NCI-H524 treated with DMSO at 0.1 percent for 48 hours (cell line): ENCODE data around the gene UNC5A.

Experiments used
- DNase-seq: peaks from one replicate; lab custom pipeline; 2025; lab: John Stamatoyannopoulos, UW

Gene UNC5A

GRCh38 chr5:176810081-176810597 is at the start of gene UNC5A:
Gene UNC5A, plus strand, starts transcription at chr5:176810559. Its CDS starts 192 bp downstream, at chr5:176810751.
- DNase-seq = no peak

DNA sequence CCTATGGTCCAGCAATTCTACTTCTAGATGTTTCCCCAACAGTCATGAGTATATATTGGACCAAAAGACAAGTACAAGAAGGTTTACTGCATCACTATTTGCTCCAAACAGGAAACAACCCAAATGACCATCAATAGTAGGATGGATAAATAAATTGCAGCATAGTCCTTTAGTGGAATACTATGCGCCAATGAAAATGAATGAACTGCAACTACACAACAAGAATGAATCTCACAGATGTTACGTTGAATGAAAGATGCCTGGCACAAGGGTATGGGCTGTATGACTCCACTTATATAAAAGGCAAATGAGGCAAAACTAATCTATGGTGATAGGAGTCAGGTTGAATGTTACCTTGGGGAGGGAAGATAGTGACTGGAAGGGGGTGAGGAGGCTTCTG is 48.6 kb upstream of the UNC5A start:
- no peak for DNase-seq

GRCh38 chr5:176762489-176762888 is 47.9 kb upstream of the UNC5A start:
- no peak for DNase-seq

DNA sequence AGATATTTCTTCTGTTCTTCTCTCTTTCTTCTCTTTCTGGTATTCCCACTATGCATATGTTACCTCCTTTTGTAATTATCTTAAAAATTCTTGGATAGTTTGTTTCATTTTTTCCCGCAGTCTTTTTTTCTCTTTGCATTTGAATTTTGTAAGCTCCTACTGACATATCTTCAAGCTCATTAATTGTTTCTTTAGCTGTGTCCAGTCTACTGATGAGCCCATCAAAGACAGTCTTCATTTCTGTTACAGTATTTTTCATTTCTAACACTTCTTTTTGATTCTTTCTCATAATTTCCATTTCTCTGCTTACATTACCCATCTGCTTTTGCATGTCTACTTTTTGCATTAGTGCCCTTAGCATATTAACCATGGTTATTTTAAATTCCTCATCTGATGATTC is 44.7 kb upstream of the UNC5A start:
- no peak for DNase-seq

- DNase-seq = no peak
These were observed 42.0 kb upstream of the UNC5A start for GRCh38 chr5:176768174-176768970.

- DNase-seq = no peak
These were observed 40.4 kb upstream of the UNC5A start for GRCh38 chr5:176769911-176770310.

DNA sequence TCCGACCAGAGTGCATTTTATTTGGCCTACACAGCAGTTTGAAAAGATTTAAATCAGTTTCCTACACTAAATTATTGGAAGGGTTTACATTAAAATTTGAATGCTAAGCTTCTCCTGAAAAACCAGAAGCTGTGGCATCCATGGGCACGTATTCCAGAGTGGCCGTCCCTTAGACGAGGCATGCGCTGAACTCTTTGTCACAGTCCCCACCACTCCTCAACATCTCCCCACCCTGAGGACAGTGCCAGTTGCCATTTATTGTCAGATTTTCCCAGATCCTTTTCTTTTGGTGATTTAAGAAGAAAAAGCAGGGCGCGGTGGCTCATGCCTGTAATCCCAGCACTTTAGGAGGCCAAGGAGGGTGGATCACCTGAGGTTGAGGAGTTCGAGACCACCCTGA is 39.9 kb upstream of the UNC5A start:
- DNase-seq = no peak

DNA sequence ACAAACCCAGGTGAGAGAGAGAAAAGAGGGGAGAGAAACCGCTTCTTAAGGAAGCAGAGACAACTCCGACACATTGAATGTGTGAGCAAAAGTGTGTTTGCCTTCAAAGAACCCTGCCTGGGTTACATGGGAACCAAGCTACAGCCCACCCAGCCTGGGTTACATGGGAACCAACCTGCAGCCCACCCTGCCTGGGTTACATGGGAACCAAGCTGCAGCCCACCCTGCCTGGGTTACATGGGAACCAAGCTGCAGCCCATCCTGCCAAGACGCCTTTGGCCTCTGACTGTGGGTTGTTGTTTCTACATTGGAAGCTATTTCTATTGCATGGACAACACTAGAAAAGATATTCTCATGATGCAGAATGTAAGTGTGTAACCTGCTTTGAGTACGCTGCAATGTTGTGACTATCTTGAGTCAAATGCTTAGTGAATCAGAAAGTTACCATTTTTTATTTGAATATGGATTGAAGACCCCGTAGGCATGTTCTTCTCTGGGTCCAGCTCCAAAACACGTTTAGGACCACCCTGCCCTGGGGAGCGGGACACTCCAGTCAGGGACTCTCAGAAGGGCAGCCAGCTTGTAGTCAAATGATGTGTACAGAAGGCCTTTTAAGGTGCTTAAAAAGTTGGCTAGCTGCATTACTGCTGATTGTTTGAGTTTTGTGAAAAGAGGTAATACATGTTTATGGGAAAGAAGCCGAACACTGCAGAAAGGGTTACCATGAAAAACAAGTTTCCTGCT is 39.1 kb upstream of the UNC5A start:
- DNase-seq = no peak

GRCh38 chr5:176772271-176773210 is 37.8 kb upstream of the UNC5A start:
- no peak for DNase-seq

GRCh38 chr5:176773408-176774035 is 36.8 kb upstream of the UNC5A start:
- no peak for DNase-seq

GRCh38 chr5:176774216-176775171 is 35.9 kb upstream of the UNC5A start:
- DNase-seq = no peak

DNA sequence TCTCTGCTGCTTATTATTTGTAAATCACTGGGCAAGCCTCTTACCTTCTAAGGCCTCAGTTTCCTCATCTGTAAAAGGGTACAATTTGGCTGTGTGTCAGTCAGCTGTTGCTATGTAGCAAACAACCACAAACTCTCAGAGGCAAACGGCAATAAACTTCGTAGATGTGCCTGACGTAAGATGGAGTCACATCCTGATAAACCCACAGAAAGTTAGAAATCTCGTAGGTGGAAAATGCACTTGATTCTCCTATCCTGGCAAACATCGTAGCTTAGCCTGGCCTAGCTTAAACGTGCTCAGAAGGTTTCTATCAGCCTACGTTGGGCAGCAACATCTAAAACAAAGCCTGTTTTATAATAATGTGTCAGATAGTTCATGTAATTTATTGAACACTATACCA is 35.0 kb upstream of the UNC5A start:
- DNase-seq = no peak

GRCh38 chr5:176776141-176776865 is 34.1 kb upstream of the UNC5A start:
- DNase-seq = no peak

- DNase-seq = no peak
These were observed 33.4 kb upstream of the UNC5A start for GRCh38 chr5:176776916-176777315.

DNA sequence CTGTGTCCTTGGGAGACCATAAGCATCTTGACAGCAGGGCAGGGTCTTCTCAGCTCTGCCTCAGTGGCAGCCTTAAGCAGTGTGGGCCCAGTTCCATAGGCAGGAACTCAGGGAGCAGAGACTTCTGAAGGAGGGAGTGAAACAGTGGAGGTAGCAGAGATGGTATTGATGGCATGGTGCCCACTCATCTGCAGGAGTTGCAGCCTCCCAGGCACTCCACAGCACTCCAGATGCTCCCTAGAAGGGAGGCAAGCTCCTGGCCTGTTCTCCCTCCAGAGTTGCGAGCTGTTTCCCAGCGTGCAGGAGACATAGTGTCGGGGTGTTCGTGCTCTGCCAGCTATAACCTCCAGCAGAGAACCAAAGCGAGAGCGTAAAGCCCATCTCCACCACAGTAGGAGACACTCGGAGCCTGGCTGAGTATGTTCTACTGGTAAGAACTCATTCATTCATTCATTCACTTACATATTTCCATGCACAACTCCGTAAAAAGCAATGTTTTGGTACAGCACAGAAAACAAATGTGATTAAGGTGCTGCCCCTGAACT is 31.4 kb upstream of the UNC5A start:
- no peak for DNase-seq

GRCh38 chr5:176779537-176779936 is 30.8 kb upstream of the UNC5A start:
- DNase-seq = no peak

DNA sequence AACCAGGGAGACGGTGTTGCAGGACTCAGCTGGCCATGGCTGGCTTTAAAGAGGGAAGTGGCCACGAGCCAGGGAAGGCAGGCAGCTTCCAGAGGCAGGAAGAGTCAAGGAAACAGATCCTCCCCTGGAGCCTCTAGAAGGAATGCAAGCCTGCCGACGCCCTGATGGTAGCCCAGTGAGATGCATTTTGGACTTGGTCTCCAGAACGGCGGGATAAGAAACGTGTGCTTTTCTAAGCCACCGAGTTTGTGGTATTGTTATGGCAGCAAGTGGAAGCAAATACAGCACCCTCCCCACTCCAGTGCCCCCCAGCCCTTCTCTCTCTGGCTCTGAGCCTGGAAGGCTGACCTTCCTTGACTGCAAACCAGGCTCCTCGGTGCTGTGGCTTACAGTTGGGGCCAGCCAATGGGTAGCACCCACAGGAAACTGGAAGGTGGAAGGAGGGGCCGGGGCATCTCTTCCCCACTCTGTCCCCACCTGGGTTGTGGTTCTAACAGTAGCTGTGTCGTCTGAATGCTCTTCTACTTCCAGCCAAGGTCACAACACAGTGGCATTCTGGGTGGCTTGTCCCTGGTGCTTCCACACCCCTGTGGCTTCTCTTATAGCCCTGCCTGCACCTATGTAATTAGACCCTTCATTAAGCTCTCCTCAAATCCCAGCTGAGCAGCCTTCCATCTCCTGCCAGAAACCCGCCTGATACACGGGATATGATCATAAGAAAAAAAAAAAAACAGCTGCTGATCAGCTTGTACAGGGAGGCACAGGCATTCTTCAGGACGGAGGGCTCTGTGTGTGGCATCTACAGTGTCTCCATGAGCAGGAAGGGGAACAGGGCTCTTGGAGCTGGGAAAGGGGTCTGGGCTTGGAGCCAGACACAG is 29.9 kb upstream of the UNC5A start:
- peak; percentile 12 for DNase-seq

GRCh38 chr5:176781054-176781375 is 29.3 kb upstream of the UNC5A start:
- DNase-seq = no peak
